Gastroesophageal sphincter (tissue), 3 donors: ENCODE measurements around the gene EEFSEC.

Experiments
- EP300 ChIP-seq: sonication (generic); formaldehyde crosslinking; IDR thresholded peaks from one replicate; pipeline ENCODE4 v1.6.1; 2017; ENCODE audit warnings: antibody characterized with exemption, mild to moderate bottlenecking
- POLR2A ChIP-seq, 2 donors: fragments of 450-650 bp; IDR thresholded peaks; one replicate each; pipeline ENCODE4 v1.6.1; 2017; ENCODE audit warnings: antibody characterized with exemption in 2 of 2, mild to moderate bottlenecking in 2 of 2, moderate library complexity in 1 of 2
- POLR2AphosphoS5 ChIP-seq: sonication (generic); formaldehyde crosslinking; IDR thresholded peaks from one replicate; pipeline ENCODE4 v1.6.1; 2017; ENCODE audit warnings: antibody characterized with exemption
- TF ChIP-seq, protein P1 (sequence below), 4 experiments: fragments of 200-600 bp in 2 of 4; fragments of 450-650 bp in 2 of 4; sonication (generic) in 1 of 4; IDR thresholded peaks; one replicate each; pipeline ENCODE4 v1.5.1; 2017 to 2019; ENCODE audit warnings: antibody characterized with exemption in 4 of 4, mild to moderate bottlenecking in 2 of 4, moderate library complexity in 2 of 4

DNA sequence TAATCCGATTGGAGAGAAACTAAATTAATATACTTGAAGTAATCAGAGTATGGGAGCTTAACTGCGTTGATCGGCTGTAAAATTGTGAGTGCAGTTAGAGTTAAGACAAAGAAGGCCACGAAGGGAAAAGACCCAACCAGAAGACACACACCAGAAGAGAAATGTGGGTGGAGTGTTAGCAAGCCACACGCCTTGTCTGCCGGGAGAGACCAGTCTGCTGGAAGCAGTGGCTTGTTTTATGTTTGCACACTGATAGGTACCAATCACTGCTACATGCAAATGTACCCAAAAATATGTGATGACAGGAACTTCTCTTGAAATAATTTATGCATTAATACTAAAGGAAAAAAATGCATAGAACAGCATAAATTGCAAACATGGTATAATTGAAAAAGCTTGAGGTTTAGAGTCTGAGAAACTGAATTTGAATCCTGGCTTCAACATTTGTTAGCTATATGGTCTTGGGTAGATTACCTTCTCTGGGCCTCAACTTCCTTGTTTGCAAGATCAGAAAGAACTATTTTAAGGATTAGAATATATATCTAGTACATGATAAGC is 23.1 kb downstream of the EEFSEC start:
- TF ChIP-seq, protein P1, sequence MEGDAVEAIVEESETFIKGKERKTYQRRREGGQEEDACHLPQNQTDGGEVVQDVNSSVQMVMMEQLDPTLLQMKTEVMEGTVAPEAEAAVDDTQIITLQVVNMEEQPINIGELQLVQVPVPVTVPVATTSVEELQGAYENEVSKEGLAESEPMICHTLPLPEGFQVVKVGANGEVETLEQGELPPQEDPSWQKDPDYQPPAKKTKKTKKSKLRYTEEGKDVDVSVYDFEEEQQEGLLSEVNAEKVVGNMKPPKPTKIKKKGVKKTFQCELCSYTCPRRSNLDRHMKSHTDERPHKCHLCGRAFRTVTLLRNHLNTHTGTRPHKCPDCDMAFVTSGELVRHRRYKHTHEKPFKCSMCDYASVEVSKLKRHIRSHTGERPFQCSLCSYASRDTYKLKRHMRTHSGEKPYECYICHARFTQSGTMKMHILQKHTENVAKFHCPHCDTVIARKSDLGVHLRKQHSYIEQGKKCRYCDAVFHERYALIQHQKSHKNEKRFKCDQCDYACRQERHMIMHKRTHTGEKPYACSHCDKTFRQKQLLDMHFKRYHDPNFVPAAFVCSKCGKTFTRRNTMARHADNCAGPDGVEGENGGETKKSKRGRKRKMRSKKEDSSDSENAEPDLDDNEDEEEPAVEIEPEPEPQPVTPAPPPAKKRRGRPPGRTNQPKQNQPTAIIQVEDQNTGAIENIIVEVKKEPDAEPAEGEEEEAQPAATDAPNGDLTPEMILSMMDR (IDR thresholded peaks at IDR 0.05), result no peak
- TF ChIP-seq POLR2AphosphoS5 (no peak), POLR2A (IDR thresholded peaks at IDR 0.05) (no peak), EP300 (no peak)
